Panc1 (cell line): ENCODE results near the gene SNX2. TPM values are rescaled to one million over a fixed set of nuclear protein-coding genes. Genes with fewer than 3 reads are reported as not detected.
A peak's percentile ranks its signal among the peaks of the same experiment; 100 is the strongest.

Experiments
- ATAC-seq: fragments of 200-7000 bp; cut with Tn5 transposase; 2 replicates; pipeline ENCODE4 v1.9.1; 2020; ENCODE audit warnings: mild to moderate bottlenecking, moderate library complexity
- BruUV-seq: library from RNA; stranded (reverse); fragments of 400-500 nt; replicated peaks from 2 replicates; lab custom pipeline; 2021; lab: Mats Ljungman, UMichigan
- CTCF ChIA-PET: fragments of 300-600 bp; sonication (Branson Sonifier 250); formaldehyde crosslinking; loops from one replicate; lab custom pipeline; 2022; ENCODE audit warnings: antibody characterized with exemption; lab: Charles Lee
- POLR2A ChIA-PET: fragments of 300-600 bp; sonication (Branson Sonifier 250); formaldehyde crosslinking; loops from one replicate; lab custom pipeline; 2022; ENCODE audit warnings: antibody characterized with exemption; lab: Charles Lee
- DNase-seq: peaks from one replicate; pipeline ENCODE4 v3.0.0-alpha.2; 2010; ENCODE audit warnings: low read depth, low spot score
- H3K27ac ChIP-seq: 2 replicates; pipeline ENCODE4 v1.5.1; 2011; ENCODE audit warnings: mild to moderate bottlenecking, low read length, inconsistent platforms
- H3K27me3 ChIP-seq: fragments of 200-500 bp; sonication (Bioruptor generic); 2 replicates; pipeline ENCODE4 v1.6.0; 2014; ENCODE audit warnings: low read length, inconsistent platforms; ENCODE audit not compliant: control insufficient read depth, insufficient read depth
- H3K36me3 ChIP-seq: fragments of 200-500 bp; sonication (Bioruptor generic); 2 replicates; pipeline ENCODE4 v1.5.1; 2014; ENCODE audit warnings: inconsistent platforms, mild to moderate bottlenecking, low read length, moderate library complexity; ENCODE audit not compliant: control insufficient read depth, insufficient read depth
- H3K4me1 ChIP-seq: 2 replicates; pipeline ENCODE4 v1.5.1; 2011; ENCODE audit warnings: inconsistent platforms, mild to moderate bottlenecking, low read length, moderate library complexity; ENCODE audit not compliant: control insufficient read depth, insufficient read depth
- H3K4me3 ChIP-seq, 2 experiments: 2 replicates each; pipeline ENCODE4 v1.5.1; 2011 to 2012; ENCODE audit warnings: low read depth in 2 of 2, low read length in 2 of 2, mild to moderate bottlenecking in 2 of 2, inconsistent platforms in 1 of 2, moderate library complexity in 1 of 2
- H3K9me3 ChIP-seq: fragments of 200-500 bp; sonication (Bioruptor generic); 2 replicates; pipeline ENCODE4 v1.5.1; 2014; ENCODE audit warnings: low read depth, mild to moderate bottlenecking, inconsistent platforms, low read length, moderate library complexity; ENCODE audit not compliant: control insufficient read depth, insufficient read depth
- POLR2AphosphoS5 ChIP-seq: IDR thresholded peaks from 2 replicates; pipeline ENCODE4 v1.6.1; 2012; ENCODE audit warnings: mild to moderate bottlenecking, low read depth, low read length, moderate library complexity
- SIN3A ChIP-seq: IDR thresholded peaks from 2 replicates; pipeline ENCODE4 v1.6.1; 2012; ENCODE audit warnings: low read depth, mild to moderate bottlenecking, low read length, moderate library complexity, borderline replicate concordance; ENCODE audit not compliant: insufficient read depth
- TCF7L2 ChIP-seq: IDR thresholded peaks from 2 replicates; pipeline ENCODE4 v1.6.1; 2011; ENCODE audit warnings: mild to moderate bottlenecking, low read depth, low read length, inconsistent platforms
- in situ Hi-C: cut with HindIII; loops from 2 replicates; pipeline ENCODE4 v1.10.0; 2016; ENCODE audit warnings: low sequenced_read_pairs, low pct_unique_long_range_greater_than_20kb
- intact Hi-C: fragments of 100-400 bp; cut with micrococcal nuclease; formaldehyde crosslinking; loops from one replicate; pipeline ENCODE4 v1.10.0; 2022; ENCODE audit not compliant: unreplicated experiment
- total RNA-seq: library from RNA; stranded (reverse); gene quantifications from one replicate; pipeline ENCODE4 v1.2.1, GENCODE V29; 2021; ENCODE audit not compliant: unreplicated experiment
- TF ChIP-seq, protein P1 (sequence below): fragments of 450-650 bp; IDR thresholded peaks from 2 replicates; pipeline ENCODE4 v1.5.1; 2017; ENCODE audit warnings: mild to moderate bottlenecking
- TF ChIP-seq, protein P2 (sequence below), 2 experiments: IDR thresholded peaks; 2 replicates each; pipeline ENCODE4 v1.6.1; 2011 to 2012; ENCODE audit warnings: low read depth in 2 of 2, control low read depth in 1 of 2, low read length in 1 of 2, mild to moderate bottlenecking in 1 of 2, moderate library complexity in 1 of 2; ENCODE audit not compliant: insufficient read depth in 1 of 2

SNX2 gene
- total RNA-seq, 1 experiment from 2014 or later = 66.8 TPM

DNA sequence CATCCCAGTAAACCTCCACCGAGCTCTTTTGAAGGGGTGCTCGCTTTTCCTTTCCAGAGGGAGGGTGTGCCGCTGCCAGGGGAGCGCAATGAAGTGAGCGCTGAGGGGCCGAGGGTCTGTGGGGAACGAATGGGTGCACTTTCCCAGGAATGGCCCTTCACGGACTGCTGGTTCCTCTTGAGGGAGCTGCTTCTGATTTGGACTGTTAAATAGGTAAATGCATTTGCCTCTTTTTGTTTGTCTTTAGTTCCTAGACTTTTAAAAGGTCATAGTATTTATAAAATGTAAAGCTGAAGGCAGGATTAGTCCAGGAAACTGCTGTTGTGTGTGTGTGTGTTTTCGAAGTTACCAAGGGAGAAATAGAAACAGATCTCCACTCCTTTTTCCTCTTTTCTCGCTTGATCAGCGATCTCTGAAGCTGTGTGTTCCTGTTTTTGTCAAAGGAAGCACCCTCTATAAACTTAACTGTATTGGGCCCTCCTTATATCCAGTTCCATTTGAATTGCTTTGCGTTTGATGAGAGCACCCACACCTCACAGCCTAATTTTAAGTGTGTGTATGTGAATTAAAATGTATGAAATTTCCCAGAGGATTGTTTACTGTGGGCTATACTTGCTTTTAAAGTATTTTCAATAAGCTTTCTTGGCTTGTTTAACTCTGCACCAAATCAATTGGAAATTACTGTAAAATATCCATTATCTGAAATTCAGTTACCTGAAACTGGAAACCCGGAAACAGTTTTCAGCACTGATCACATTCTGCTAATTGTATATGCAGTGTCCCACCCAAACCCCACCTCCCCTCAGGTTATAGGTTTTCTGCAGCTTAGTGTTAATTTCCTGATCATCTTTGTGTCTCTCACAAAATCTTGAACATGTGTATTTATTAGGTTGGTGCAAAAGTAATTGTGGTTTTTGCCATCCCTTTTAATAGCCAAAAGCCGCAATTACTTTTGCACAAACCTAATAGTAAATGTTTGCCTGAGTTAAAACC lies 966 bp downstream of the SNX2 start:
- intact Hi-C loops = no loop called here
- in situ Hi-C loops = no loop called here
- ChIA-PET CTCF (interaction anchor here (0.6 kb wide), 1 partner anchor 742 kb away, joined by 8 read pairs; no protein-coding TSS in a partner anchor), POLR2A (no interaction called here)
- H3K4me1 ChIP-seq = peaks cover 16% of the 10 kb centered on the region; the same call in 1 of the 2 replicates
- ATAC-seq = peak; percentile 31; the same call in 1 of the 2 replicates
- H3K27ac ChIP-seq = peak overlapping the region; percentile 58
- no peaks in the 10 kb centered on the region for H3K9me3 ChIP-seq
- DNase-seq = no peak
- no peak for TF ChIP-seq TCF7L2
- TF ChIP-seq, protein P1, sequence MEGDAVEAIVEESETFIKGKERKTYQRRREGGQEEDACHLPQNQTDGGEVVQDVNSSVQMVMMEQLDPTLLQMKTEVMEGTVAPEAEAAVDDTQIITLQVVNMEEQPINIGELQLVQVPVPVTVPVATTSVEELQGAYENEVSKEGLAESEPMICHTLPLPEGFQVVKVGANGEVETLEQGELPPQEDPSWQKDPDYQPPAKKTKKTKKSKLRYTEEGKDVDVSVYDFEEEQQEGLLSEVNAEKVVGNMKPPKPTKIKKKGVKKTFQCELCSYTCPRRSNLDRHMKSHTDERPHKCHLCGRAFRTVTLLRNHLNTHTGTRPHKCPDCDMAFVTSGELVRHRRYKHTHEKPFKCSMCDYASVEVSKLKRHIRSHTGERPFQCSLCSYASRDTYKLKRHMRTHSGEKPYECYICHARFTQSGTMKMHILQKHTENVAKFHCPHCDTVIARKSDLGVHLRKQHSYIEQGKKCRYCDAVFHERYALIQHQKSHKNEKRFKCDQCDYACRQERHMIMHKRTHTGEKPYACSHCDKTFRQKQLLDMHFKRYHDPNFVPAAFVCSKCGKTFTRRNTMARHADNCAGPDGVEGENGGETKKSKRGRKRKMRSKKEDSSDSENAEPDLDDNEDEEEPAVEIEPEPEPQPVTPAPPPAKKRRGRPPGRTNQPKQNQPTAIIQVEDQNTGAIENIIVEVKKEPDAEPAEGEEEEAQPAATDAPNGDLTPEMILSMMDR = no peak
- no peak for TF ChIP-seq POLR2AphosphoS5
- TF ChIP-seq SIN3A = no peak
- TF ChIP-seq, protein P2, sequence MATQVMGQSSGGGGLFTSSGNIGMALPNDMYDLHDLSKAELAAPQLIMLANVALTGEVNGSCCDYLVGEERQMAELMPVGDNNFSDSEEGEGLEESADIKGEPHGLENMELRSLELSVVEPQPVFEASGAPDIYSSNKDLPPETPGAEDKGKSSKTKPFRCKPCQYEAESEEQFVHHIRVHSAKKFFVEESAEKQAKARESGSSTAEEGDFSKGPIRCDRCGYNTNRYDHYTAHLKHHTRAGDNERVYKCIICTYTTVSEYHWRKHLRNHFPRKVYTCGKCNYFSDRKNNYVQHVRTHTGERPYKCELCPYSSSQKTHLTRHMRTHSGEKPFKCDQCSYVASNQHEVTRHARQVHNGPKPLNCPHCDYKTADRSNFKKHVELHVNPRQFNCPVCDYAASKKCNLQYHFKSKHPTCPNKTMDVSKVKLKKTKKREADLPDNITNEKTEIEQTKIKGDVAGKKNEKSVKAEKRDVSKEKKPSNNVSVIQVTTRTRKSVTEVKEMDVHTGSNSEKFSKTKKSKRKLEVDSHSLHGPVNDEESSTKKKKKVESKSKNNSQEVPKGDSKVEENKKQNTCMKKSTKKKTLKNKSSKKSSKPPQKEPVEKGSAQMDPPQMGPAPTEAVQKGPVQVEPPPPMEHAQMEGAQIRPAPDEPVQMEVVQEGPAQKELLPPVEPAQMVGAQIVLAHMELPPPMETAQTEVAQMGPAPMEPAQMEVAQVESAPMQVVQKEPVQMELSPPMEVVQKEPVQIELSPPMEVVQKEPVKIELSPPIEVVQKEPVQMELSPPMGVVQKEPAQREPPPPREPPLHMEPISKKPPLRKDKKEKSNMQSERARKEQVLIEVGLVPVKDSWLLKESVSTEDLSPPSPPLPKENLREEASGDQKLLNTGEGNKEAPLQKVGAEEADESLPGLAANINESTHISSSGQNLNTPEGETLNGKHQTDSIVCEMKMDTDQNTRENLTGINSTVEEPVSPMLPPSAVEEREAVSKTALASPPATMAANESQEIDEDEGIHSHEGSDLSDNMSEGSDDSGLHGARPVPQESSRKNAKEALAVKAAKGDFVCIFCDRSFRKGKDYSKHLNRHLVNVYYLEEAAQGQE (IDR thresholded peaks at IDR 0.05; ENCODE audit: insufficient read depth in 1 of 2, low read depth in 2 of 2, low read length in 1 of 2) = no peak
- no peaks in the 10 kb centered on the region; the same call in 1 of the 2 replicates for H3K36me3 ChIP-seq
- no peaks in the 10 kb centered on the region for H3K27me3 ChIP-seq
- H3K4me3 ChIP-seq = peak overlapping the region; percentile 96 to 98
- BruUV-seq = no TSS peak

DNA sequence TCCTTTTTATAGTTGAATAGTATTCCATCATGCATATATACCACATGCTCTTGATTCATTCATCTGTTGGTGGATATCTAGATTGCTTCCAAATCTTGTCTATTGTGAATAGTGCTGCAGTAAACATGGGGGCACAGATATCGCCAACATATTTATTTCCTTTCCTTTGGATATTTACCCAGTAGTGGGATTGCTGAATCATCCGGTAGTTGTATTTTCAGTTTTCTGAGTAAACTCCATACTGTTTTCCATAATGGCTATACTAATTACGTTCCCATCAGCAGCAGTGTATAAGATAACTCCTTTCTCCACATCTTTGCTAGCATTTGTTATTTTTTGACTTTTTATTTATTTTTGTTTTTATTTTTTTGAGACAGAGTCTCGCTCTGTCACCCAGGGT lies 3.3 kb downstream of the SNX2 start:
- Histone ChIP-seq H3K4me1 (peaks cover 16% of the 10 kb centered on the region; the same call in 1 of the 2 replicates), H3K36me3 (no peaks in the 10 kb centered on the region; the same call in 1 of the 2 replicates), H3K27ac (no peak overlapping the region), H3K4me3 (no peak overlapping the region), H3K27me3 (no peaks in the 10 kb centered on the region), H3K9me3 (no peaks in the 10 kb centered on the region)
- ChIA-PET POLR2A (interaction anchor here (0.6 kb wide), 1 partner anchor 18 kb away, joined by 3 read pairs; no protein-coding TSS in a partner anchor), CTCF (no interaction called here)
- no peak for TF ChIP-seq SIN3A
- TF ChIP-seq, protein P2 (IDR thresholded peaks at IDR 0.05; ENCODE audit: insufficient read depth in 1 of 2, low read depth in 2 of 2, low read length in 1 of 2) = no peak
- no peak for TF ChIP-seq POLR2AphosphoS5
- ATAC-seq (no peak), DNase-seq (no peak)
- in situ Hi-C loops (no loop called here), intact Hi-C loops (no loop called here)
- no TSS peak for BruUV-seq
